Stromal cell of bone marrow (primary cell): Measurements from ENCODE around the gene PACSIN2.
"Not testable (repeated sequence)": the region's sequence is repeated elsewhere in the genome, so short reads cannot be mapped to it uniquely, and the experiment has no call there.

Source experiments
- DNase-seq: peaks from one replicate; pipeline ENCODE4 v3.0.0-alpha.2; 2012; ENCODE audit warnings: low read depth

PACSIN2 gene, protein sequence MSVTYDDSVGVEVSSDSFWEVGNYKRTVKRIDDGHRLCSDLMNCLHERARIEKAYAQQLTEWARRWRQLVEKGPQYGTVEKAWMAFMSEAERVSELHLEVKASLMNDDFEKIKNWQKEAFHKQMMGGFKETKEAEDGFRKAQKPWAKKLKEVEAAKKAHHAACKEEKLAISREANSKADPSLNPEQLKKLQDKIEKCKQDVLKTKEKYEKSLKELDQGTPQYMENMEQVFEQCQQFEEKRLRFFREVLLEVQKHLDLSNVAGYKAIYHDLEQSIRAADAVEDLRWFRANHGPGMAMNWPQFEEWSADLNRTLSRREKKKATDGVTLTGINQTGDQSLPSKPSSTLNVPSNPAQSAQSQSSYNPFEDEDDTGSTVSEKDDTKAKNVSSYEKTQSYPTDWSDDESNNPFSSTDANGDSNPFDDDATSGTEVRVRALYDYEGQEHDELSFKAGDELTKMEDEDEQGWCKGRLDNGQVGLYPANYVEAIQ

DNA sequence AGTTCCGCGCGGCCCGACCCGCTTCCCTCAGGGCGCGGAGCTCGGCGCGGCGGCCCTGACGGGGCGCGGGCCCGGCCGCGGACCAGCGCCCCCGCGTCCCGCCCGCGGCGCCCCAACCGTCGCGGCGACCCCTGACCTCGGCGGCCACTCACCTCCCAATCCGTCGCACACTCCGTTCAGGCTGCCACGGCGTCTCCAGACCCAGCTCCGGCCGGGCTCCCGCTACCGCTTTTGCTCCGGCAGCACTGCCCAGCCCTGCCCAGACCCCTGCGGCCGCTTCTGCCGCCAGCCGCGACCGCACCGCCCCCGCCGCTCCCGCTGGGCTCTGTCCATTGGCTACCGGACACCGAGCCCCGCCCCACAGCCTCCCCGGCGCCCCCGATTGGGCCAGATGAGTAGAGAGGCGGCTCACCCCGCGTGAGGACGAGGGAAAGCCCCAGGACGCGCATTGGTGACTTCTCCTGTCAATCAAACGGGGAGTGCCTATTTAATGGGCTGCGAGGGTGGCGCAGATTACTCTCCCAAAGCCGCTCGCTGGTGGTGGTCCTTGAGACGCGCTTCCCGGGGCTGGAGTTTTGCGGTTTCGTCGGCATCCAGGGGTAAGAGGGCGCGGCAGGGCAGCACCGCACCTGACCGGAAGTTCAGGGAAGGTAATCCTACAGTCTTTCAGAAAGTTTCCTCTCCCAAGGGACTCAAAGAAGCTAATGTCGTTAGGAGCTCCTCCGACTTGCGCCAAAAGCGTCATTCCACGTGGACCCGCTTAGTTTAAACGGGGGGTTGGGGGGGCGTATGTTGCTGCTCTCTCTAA, at the start of gene PACSIN2:
Gene PACSIN2, minus strand, starts transcription at position 281 of the 808 bp plus-strand sequence. CDS start 103,069 bp downstream, outside the sequence.
- peak; percentile 98 for DNase-seq

DNA sequence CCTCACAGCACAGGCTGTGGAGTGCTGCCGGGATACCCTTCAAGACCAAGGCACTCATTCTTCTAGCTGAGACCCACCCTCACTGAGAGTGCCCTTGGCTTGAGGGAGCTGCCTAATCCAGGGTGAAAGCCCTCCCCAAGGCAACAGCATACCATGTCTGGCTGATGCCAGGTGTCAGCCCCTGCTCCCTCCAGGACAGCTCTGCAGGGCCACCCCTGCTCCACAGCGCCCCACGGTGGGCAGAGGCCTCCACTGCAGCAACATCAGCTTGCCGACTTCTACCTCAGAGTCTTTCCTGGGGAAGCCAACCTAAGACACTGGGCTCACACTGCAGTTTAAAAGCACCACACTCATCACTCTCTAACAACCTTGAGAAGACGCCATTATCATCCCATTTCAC, 45.2 kb upstream of the PACSIN2 start:
- no peak for DNase-seq

DNA sequence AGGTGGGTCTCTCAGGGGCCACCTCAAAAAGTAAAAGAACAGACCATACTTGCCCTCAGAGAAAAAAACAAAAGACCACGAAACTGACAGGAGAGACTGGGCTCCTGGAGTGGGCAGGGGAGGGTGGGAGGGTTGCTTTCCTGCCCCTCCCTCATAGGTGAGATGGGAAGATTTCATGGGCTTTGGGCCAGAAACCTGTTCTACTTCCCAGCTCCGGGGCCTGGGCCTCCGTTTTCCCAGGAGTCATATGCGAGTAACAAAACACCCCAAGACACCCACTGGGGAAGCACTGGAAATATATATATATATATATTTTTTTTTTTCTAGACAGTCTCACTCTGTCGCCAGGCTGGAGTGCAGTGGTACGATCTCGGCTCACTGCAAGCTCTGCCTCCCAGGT, 42.7 kb upstream of the PACSIN2 start:
- no peak for DNase-seq

DNA sequence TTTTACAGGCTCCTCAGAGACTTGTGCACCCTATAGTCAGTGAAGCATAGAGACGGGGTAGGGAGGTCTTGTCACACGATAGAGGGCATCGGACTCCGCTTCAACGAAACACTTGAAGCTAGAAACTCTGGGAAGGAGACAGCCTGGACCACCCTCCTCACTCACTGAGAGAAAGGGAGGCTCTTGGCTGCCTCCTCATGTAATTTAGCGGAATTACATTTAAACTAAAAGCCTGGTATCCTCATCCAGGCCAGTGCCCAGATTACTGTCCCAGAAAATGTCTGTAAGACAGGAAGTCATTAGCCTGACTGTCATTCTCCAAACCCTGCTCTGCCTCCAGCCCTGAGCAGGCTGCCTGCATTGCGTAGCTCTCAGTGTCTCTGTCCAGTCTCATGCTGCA, 38.2 kb upstream of the PACSIN2 start:
- DNase-seq, result no peak

DNA sequence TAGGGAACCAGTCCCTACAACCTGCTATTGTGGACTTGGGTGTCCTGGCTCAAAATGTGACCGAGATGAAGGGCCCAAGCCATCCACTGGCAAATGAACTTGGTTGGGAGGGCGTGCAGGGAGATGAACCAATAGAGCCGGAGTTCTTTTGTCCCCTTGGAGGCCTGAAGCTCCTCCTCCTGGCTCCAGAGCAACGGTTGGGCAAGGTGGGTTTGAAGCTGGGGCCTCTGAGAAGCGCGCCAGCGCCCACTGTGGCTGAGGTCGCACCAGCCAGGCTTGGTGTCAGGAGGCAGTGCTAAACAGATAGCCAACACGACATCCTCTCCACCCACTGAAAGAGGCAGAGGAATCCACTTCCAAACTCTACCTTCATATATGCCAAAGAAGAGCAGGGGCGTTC, 36.0 kb upstream of the PACSIN2 start:
- DNase-seq, result no peak

DNA sequence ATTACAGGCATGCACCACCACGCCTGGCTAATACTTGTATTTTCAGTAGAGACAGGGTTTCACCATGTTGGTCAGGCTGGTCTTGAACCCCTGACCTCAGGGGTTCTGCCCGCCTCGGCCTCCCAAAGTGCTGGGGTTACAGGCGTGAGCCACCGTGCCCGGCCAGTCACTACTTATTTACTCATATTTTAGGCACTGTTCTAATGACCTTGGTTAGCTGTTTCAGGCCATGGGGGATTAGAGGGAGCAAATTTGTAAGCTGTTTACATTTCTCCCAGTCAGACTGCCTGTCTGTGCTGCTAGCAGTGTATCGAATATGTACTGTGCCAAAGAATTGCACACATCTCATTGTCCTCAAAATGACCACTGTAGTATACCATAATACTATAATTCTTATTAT, 32.7 kb upstream of the PACSIN2 start:
- no peak for DNase-seq

DNA sequence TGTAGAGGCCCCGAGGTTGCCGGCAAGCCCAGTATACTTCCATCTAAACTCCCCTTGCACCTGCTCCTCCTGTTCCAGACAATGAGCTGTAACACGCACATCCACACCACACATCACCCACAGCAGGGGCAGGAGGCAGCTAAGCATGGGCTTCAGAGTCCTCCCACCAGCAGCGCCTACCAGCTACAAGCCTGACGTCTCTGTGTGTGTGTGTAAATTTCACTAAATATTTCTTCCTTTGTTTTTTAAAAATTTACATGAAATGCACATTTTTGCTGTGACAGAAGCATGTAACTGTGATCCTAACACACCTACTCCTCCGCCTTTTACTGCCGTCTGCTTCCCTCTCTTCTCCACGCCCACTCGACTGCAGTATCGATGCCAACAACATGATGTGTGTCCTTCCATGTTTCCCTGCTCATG, 29.4 kb upstream of the PACSIN2 start:
- no peak for DNase-seq

DNA sequence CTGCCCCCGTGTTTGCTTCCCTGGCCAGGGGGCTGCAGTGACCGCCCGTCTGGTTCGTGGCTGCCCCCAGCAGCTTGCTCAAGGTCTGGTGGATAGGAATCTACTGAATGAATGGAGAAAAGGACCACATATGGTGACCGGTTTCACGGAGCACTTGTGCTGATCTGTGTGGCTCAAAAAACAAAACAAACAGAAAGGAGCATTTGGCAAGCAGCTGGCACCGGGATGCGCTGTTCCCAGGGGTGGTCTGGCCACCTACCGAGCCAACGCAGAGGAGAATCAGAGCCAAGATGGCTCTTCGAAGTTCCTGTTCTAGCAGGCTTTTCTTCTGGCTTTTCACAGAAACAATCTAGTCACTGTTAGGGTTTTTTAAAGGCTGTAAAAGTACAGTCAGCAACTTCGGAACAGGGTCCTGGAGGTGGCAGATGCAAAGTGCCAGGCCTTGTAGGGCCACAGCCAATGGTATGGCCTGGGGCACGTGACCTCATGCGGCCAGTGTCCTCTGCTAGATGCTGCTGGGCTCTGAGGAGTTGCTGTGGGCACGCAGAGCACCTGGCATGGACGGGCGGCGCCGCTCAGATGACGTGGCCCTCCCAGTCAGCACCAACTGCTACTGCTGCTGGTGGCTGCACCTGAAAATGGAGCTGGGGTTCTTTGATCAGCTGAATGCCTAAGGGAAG, 27.3 kb upstream of the PACSIN2 start:
- no peak for DNase-seq

DNA sequence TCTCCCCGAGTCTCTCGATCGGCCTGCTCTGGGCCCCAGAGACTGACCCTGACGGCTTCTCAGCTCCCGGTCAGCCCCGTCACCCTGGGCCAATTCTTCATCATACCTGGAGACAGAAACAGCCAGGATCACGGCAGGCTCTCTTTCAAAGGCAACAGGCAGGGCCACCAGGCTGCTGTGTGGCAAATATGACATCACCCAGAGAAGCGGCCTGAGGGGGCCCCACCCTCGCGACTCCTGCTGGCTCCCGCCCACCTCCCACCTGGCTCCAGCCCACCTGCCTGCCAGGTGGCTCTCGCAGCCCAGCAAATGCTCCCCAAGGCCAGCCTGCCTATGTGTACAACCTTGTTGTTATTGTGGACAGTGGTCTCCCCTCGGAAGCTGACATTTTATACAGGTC, 24.9 kb upstream of the PACSIN2 start:
- DNase-seq, result no peak

DNA sequence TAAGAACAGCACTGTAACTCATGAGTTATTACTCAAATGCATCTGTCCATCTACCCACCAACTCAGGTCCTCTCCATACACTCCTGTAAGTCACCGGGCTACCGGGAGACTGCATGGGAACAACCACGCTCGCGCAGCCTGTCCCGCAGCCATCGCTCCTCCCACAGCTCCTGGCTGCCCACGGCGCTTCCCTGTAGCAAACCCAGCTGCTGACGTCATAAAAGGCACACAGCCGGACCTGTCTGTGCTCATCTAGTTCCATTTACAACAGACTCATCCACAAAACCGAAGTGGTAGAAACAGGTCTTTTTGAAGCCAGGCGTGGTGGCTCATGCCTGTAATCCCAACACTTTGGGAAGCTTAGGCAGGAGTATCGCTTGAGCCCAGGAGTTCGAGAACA, 23.4 kb upstream of the PACSIN2 start:
- DNase-seq, result no peak

DNA sequence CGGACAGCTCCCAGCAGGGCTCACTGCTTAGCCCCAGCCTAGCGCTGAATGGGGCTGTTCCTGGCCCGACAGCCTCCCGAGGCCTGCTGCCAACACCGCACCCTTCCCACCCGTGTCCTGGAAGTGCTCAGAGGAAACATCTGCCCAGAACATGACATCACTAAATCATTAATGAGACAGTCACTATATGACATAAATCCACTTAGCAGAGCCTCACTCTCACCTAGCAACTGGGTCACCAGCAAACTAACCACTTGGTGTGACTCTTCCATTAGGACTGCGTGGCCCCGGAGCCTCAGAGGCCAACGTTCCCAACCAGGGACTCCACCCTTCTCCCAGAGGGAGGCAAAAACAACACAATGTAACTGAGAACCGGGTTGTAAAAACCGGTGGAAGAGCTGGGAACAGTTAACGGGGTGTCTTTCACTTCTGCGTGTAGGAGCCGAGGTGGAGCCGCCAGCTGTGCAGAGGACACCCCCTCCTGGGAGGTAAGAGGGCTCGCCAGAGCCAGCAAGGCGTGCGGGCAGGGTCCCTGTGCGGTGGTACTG, 21.4 kb upstream of the PACSIN2 start:
- DNase-seq, result peak; percentile 83

DNA sequence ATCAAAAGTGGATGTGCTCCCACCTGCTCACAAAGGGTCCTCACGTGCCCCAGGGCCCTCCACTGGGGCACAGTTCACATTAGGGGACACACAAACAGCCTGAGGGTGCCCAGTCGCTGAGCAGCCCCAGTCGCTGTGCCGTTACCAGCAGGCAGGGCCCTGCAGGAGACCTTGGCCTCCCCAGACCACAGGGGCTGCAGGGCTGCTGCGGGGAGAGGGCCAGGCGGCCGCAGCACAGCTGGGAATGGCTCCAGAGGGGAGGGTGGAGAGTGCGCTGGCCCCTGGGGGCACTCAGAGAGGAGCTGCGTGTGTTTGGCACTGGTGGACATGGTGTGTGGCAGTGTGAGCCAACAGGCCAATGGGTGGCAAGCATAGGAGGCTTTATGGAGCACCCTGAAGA, 20.3 kb upstream of the PACSIN2 start:
- no peak for DNase-seq

DNA sequence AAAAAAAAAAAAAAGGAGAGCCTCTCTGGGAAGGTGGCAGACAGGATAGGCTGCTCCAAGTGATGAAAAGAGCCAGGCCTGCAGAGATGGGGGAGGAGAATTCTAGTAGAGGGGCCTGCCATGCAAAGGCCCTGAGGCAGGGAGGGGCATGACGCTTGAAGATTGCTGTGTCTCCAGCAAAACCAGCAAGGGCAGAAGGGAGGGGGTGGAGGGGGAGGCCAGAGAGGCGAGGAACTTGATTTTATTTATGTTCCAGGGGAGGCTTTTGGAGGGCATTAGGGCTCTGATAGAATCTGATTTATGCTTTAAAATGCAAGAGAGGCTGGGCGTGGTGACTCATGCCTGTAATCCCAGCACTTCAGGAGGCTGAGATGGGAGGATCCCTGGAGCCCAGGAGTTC, 16.7 kb upstream of the PACSIN2 start:
- no peak for DNase-seq

DNA sequence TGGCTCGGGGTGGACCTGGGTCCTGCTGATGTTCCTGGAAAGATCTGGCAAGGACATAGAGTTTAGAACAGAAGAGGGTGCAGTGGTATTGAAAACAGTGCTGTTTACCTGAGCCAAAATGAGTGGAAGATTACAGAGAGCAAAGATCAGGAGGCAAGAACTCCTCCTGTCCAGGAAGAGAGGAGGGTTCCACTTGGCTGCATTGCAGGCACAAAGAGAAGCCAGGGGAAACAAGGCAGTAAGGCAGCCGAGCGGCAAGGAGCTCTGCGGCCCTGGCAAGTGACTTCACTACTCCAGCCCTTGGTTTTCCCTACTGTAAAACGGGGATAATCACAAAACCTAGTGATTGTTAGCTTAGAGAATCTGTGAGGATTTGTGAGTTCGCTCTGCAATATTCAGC, 3.7 kb upstream of the PACSIN2 start:
- no peak for DNase-seq

DNA sequence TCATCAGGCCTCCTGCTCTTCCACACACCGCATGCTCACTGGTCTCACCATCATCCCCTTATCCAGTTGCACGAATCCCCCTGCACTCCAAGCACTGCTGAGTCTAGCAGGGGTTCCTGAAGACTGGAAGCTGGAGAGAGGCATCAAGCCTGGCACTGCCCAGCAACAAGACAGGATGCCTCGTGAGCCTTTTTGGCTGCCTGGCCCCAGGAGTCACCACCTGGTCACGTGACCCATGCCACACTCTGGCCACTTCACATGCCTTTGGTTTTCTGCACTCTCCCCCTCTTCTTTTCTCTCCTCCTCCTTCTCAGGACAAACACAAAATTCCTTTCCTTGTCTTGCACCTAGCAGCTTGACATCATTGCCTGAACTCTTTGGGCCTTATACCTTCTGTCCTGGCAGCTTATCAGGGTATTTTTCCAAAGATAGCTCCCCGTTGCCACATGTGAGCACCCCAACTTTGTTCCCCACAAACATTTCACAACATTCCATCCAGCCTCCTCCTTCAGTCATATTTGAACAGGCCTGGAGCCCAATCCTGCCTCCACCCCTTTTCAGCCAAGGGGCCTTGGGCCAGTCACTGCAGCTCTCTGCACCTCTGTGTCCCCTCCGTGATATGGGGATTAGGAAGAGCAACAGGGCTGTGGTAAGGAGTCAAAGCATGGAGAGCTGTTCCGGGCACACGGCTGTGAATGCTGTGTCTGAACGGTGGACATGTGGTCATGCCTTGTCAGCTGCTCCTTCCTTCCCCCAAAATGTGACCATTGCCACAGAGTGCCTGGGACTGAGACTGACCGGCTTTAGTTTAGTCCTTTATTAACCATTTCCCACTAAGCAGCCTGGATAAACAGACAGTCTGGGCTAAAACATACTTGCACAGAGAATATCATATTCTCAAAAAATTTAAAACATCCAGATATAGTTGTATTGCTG, 2.8 kb upstream of the PACSIN2 start:
- no peak for DNase-seq

DNA sequence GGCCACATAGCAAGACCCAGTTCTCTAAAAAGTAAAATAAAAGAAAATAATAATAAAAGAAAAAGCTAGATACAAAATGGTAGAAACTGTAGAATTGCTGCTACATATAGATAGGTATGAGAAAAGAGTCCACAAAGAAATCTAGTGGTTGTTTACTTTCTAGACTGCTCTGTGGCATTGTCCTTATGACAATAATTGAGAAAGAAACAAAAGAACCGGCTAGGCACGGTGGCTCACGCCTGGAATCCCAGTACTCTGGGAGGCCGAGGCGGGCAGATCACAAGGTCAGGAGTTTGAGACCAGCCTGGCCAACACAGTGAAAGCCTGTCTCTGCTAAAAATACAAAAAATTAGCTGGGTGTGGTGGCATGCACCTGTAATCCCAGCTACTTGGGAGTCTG, 1.2 kb upstream of the PACSIN2 start:
- not testable (repeated sequence) for DNase-seq

DNA sequence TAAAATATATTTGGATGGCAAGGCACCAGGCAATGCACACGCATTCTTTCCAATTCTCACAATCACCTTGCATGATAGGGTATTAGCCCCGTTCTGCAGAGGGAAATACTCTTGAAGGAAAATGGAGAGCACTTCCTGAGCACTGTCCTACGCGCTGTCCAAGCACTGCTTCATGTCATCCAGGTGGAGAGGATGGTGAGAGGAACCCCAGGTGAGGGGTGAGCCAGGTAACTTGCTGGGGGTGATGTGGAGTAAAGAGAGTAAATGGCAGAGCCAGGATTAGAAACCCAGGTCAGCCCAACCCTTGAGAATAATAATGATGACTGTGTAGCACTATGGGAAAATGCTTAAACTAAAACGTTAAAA, 711 bp upstream of the PACSIN2 start:
- DNase-seq, result no peak

DNA sequence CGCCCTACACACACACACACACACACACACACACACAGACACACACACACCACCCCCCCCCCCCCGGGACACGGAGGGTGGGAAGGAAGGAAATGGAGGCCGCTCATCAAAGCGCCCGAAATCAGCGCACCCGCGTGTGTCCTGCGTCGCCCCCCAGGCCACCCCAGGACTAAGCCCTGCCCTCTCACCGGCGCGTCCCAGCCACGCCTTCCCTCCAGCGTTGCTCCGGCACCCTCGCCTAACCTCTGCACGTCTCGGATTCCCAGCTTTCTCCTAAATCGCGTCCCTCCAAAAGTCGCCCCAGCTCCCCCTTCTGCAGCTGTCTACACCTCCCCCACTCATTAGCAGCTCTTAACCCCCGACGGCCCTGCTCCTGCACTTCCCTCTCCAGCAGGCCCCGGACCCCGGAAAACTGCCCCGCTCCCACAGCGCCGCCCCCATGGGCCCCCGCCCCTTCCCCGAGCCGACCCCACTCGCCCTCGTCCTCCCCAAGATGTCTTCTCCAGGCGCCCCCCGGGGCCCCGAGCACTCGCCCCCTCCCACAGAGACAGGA, 557 bp downstream of the PACSIN2 start:
- DNase-seq, result no peak

DNA sequence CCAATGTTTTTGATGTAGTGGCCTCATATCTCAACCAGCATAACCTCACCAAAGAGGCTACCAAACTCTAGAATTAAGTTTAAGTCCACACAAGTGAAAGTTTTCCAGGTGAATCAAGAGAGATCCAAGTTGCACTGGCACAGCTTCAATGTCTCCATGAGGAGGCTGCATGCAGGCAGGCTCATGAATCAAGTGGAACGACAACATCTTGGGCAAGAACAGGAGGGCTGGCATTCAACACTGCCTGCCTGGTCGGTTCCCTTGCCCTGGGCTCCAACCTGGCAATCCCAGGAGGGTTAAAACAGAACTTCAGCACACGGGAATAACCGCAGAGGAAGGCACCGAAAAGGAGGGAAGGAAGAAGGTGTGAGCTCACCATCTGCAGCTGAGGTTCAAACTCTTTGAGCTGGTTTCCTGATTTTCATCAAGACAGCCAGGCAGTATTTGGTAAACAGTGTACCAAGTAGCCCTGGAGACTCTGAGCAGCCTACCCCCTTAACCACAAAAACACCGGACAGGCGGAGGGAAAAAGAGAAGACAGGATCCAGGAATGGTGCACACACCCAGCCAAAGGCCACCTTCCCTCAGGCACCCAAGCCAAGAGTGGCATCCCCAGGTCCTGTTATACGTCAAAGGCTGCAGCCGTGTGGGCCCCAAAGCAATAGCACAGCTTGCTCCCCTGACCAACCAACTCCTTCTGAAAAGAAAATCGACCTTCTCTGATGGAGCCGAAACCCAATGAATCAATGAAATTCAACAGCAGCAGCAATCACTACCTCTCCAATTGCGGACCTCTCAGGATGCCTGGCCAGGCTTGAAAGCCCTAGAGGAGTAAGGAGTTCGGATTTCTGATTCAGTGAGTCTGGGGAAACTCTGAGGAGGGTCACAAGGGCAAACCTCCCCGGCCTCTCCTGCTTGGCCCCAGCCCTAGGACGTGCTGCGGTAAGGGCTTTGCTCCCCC, 1.3 kb downstream of the PACSIN2 start:
- no peak for DNase-seq

DNA sequence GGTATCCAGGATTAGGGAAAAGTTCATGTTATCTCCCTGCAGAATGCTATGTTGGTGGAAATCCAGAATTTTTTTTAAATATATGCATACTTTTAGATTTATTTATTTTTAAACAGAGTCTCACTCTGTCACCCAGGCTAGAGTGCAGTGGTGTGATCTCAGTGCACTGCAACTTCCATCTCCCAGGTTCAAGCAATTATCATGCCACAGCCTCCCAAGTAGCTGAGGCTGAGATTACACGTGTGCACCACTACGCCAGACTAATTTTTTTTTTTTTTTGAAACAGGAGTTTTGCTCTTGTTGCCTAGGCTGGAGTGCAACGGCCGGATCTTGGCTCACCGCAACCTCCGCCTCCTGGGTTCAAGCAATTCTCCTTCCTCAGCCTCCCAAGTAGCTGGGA, 2.6 kb downstream of the PACSIN2 start:
- DNase-seq, result no peak
